OCI-LY3 (cell line): Measurements from ENCODE around the gene FAM110A.

ENCODE experiments used
- CTCF ChIP-seq: fragments of 200-600, 300-600 bp; sonication (generic); IDR thresholded peaks from 2 replicates; pipeline ENCODE4 v1.5.1; 2014; ENCODE audit warnings: antibody characterized with exemption, low read length, low read depth
- EZH2phosphoT487 ChIP-seq: fragments of 200-600 bp; shearing (Covaris generic); IDR thresholded peaks from 2 replicates; pipeline ENCODE4 v1.6.1; 2018; ENCODE audit warnings: antibody characterized with exemption, mixed run types, low read depth

DNA sequence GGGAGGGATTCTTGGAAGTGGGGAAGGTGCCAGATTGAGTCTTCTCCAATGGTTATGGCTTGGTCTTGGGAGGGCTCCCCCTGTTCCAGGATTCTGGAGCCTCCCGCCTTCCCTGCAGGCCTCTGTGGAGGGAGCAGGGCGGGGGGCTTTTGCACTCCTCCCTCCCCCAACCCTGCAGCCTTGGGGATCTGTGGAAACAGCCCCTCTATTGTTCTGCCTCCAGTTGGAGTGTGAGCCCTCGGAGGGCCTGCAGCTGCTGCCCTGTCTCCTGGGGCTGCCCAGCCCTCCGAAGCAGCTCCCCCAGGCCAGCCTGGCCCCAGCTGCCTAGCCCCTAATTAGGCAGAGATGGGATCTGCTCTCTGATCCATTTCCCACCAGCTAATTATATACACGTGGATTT lies 14.7 kb downstream of the FAM110A start:
- TF ChIP-seq CTCF: no peak
- TF ChIP-seq EZH2phosphoT487: no peak
